H1 (cell line): Measurements from ENCODE around the gene FARS2. TPM values are rescaled to one million over a fixed set of nuclear protein-coding genes. Genes with fewer than 3 reads are reported as not detected.

Source experiments
- ATF3 ChIP-seq: IDR thresholded peaks from 2 replicates; pipeline ENCODE4 v1.6.1; 2011; ENCODE audit warnings: low read depth, mild to moderate bottlenecking, low read length; ENCODE audit not compliant: insufficient read depth
- MAFK ChIP-seq: IDR thresholded peaks from 2 replicates; pipeline ENCODE4 v1.6.1; 2012; ENCODE audit warnings: low read depth, mild to moderate bottlenecking, improper control_type of control experiment, low read length
- NANOG ChIP-seq: IDR thresholded peaks from 2 replicates; pipeline ENCODE4 v1.6.1; 2011; ENCODE audit warnings: low read length, low read depth, mild to moderate bottlenecking, inconsistent platforms; ENCODE audit not compliant: insufficient read depth, poor library complexity, severe bottlenecking
- POLR2AphosphoS5 ChIP-seq: IDR thresholded peaks from 2 replicates; pipeline ENCODE4 v1.6.1; 2011; ENCODE audit warnings: low read depth, low read length
- polyA plus RNA-seq, 7 experiments: library from polyadenylated mRNA; depleted of rRNA in 3 of 7; stranded (reverse) in 5 of 7; unstranded in 2 of 7; fragments of >200 nt in 5 of 7; fragments of 200-250 nt in 2 of 7; gene quantifications; 1 replicate in 5 of 7; 2 replicates in 1 of 7; 4 replicates in 1 of 7; pipeline versions ENCODE4 v1.2.1 to v1.2.3, GENCODE V29; 2011 to 2013; ENCODE audit warnings: missing spikeins in 2 of 7, mixed read lengths in 2 of 7
- total RNA-seq: library from RNA; stranded (reverse); fragmentation: NEBNext Ultra II Directional; extraction: Animal tissue kit (Norgen Biotek cat#: 25700); gene quantifications from 2 replicates; pipeline ENCODE4 v1.2.1, GENCODE V29; 2021

FARS2 gene
- total and polyA plus RNA-seq, 2 of the 8 experiments (the other 6 are each of a cell fraction or from before 2014, with no cell fraction given): 11.7 to 14.4 TPM

DNA sequence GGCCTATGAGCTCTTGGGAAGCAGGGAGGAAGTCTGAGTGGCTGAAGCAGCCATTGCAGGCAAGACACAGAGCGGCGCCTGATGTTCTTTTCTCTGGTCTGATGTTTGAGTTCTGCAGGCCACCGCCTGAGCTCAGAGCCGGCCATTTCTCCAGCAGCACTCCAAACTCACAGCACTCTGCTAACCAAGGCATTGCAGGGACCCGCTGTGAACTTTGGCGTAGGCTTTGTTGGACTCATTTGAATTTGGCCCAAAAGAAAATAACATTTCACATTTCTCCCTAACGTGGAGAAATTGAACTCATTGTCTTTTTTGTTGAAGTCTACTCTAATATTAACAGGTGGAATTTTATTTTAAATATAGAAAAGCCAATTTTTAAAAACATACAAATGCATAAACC lies 336.1 kb downstream of the FARS2 start (continued):
- TF ChIP-seq ATF3 (no peak), MAFK (no peak), NANOG (no peak), POLR2AphosphoS5 (no peak)
